ENCODE results near the gene KLHL33.

The KLHL33 gene

DNA sequence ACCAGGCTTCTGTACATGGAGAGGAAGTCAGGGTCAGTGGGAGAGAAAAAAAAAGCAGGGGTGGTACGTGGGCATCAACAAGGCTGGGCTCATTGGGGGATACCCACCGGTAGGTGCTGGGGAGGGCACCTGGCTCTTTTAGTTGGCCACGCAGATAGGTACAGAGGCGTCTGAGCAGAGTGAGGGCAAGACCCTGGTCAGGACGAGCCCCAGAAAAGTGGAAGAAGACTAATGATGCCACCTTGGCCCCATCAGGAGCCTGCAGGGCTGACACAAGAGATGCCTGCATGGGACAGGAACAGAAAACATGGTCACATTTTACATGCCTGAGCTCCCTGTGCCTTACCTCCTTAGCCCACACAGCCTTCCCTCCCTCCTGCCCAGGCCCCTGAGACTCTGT is 52.3 kb downstream of the KLHL33 start:
- Histone ChIP-seq H4K12ac (ENCODE audit: low read depth, low read length) (no peak overlapping the region), H3K4me1 (ENCODE audit: control insufficient read depth in 1 of 2, insufficient read depth in 2 of 2, low read length in 2 of 2) (no peaks in the 10 kb centered on the region), H3K4me3 (ENCODE audit: low read depth, low read length) (no peak overlapping the region), H3K9me3 (ENCODE audit: insufficient read depth, low read depth, low read length) (peaks cover 2% of the 10 kb centered on the region), H3K18ac (ENCODE audit: low read length) (no peak overlapping the region), H3K4me2 (ENCODE audit: low read length) (no peak overlapping the region), H3K36me3 (ENCODE audit: control insufficient read depth in 1 of 2, insufficient read depth in 2 of 2, low read length in 2 of 2) (peaks cover 74 to 82% of the 10 kb centered on the region in 2 experiments), H2AFZ (ENCODE audit: insufficient read depth, low read length, poor library complexity) (no peak overlapping the region), H4K8ac (ENCODE audit: low read depth, low read length) (no peak overlapping the region), H3K14ac (ENCODE audit: low read length) (no peak overlapping the region), H2AK5ac (ENCODE audit: low read length) (no peak overlapping the region), H2BK5ac (ENCODE audit: low read depth, low read length, poor library complexity) (no peak overlapping the region), H3K79me2 (ENCODE audit: control insufficient read depth, insufficient read depth, low read length, poor library complexity) (no peaks in the 10 kb centered on the region), H3K27ac (ENCODE audit: low read depth, low read length) (no peak overlapping the region), H3K4ac (ENCODE audit: low read depth, low read length) (no peak overlapping the region), H2BK120ac (ENCODE audit: insufficient read depth, low read length, poor library complexity) (no peak overlapping the region), H2BK12ac (ENCODE audit: low read length) (no peak overlapping the region), H3K9ac (ENCODE audit: low read length) (no peak overlapping the region), H3K23ac (ENCODE audit: low read length) (no peak overlapping the region), H3K79me1 (ENCODE audit: low read length) (no peaks in the 10 kb centered on the region), H3K27me3 (ENCODE audit: insufficient read depth, low read length) (no peaks in the 10 kb centered on the region), H4K91ac (ENCODE audit: low read depth, low read length) (no peak overlapping the region)
- no peak for DNase-seq
- WGBS (ENCODE audit: extremely low coverage, insufficient coverage, insufficient read length), result no CpG with 5 or more reads among the region's 5 CpGs

DNA sequence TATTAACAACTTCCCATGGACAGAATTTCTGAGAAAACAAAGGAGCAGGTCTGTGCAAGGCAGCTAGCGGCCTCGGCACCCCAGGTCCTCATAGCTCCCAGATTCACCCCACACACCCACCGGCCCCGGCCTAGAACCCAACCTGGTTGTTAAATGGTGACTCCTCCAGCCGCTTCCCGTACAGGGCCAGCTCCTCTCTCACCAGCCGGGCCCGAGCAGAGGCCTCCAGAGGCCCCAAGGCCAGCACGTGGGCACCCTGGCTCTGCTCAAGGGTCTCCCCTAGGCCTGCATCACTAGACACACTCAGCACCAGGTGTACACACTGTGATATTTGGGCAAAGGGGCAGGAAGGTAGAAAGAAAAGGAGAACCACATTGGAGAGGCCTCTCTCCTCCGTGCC is 52.9 kb downstream of the KLHL33 start:
- no peak overlapping the region for H3K4ac ChIP-seq (ENCODE audit: low read depth, low read length)
- no CpG with 5 or more reads among the region's 10 CpGs for WGBS (ENCODE audit: extremely low coverage, insufficient coverage, insufficient read length)

DNA sequence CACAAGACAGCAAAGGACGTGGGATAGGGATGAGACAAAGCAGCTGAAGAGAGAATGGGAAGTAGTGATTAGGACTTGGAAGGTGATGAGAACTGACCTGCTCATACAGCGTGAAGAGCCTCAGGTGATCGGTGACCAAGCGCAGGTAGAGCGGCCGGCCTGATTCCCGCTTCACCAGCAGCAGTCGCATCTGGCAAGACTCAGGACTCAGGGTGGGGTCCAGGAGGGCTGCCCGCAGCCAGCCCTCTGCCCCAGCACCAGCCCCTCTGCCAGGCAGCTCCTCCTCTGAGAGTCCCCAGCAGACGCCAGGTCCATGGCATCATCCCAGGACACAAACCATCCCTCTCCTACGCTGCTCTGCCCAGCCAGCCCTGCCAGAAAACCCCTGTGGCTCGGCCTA is 53.4 kb downstream of the KLHL33 start:
- H3K4ac ChIP-seq (ENCODE audit: low read depth, low read length), result no peak overlapping the region
- H3K36me3 ChIP-seq (ENCODE audit: control insufficient read depth in 1 of 2, insufficient read depth in 2 of 2, low read length in 2 of 2), result peaks cover 78 to 85% of the 10 kb centered on the region in 2 experiments
- H4K91ac ChIP-seq (ENCODE audit: low read depth, low read length), result no peak overlapping the region
- no peak overlapping the region for H2AK5ac ChIP-seq (ENCODE audit: low read length)
- WGBS (ENCODE audit: extremely low coverage, insufficient coverage, insufficient read length), result 100% methylated on average over 1 of the region's 12 CpGs
- H3K4me3 ChIP-seq (ENCODE audit: low read depth, low read length), result no peak overlapping the region
- no peak overlapping the region for H3K23ac ChIP-seq (ENCODE audit: low read length)
- H3K14ac ChIP-seq (ENCODE audit: low read length), result no peak overlapping the region
- H3K18ac ChIP-seq (ENCODE audit: low read length), result no peak overlapping the region
- no peak overlapping the region for H2BK120ac ChIP-seq (ENCODE audit: insufficient read depth, low read length, poor library complexity)
- no peak overlapping the region for H3K9ac ChIP-seq (ENCODE audit: low read length)
- no peak overlapping the region for H4K12ac ChIP-seq (ENCODE audit: low read depth, low read length)
- H4K8ac ChIP-seq (ENCODE audit: low read depth, low read length), result no peak overlapping the region
- H2BK12ac ChIP-seq (ENCODE audit: low read length), result no peak overlapping the region
- DNase-seq, result no peak
- no peak overlapping the region for H2AFZ ChIP-seq (ENCODE audit: insufficient read depth, low read length, poor library complexity)
- H3K4me1 ChIP-seq (ENCODE audit: control insufficient read depth in 1 of 2, insufficient read depth in 2 of 2, low read length in 2 of 2), result no peaks in the 10 kb centered on the region
- H3K27me3 ChIP-seq (ENCODE audit: insufficient read depth, low read length), result no peaks in the 10 kb centered on the region
- H3K4me2 ChIP-seq (ENCODE audit: low read length), result no peak overlapping the region
- H3K27ac ChIP-seq (ENCODE audit: low read depth, low read length), result no peak overlapping the region
- H3K79me2 ChIP-seq (ENCODE audit: control insufficient read depth, insufficient read depth, low read length, poor library complexity), result no peaks in the 10 kb centered on the region
- H3K79me1 ChIP-seq (ENCODE audit: low read length), result no peaks in the 10 kb centered on the region
- no peak overlapping the region for H2BK5ac ChIP-seq (ENCODE audit: low read depth, low read length, poor library complexity)
- peaks cover 2% of the 10 kb centered on the region for H3K9me3 ChIP-seq (ENCODE audit: insufficient read depth, low read depth, low read length)

More for the DNA sequence above, 52.9 kb downstream of the KLHL33 start:
- Histone ChIP-seq H2BK5ac (ENCODE audit: low read depth, low read length, poor library complexity) (no peak overlapping the region), H3K79me2 (ENCODE audit: control insufficient read depth, insufficient read depth, low read length, poor library complexity) (no peaks in the 10 kb centered on the region), H2AFZ (ENCODE audit: insufficient read depth, low read length, poor library complexity) (no peak overlapping the region), H3K23ac (ENCODE audit: low read length) (no peak overlapping the region), H2BK12ac (ENCODE audit: low read length) (no peak overlapping the region), H4K12ac (ENCODE audit: low read depth, low read length) (no peak overlapping the region), H3K27ac (ENCODE audit: low read depth, low read length) (no peak overlapping the region), H2AK5ac (ENCODE audit: low read length) (no peak overlapping the region), H3K36me3 (ENCODE audit: control insufficient read depth in 1 of 2, insufficient read depth in 2 of 2, low read length in 2 of 2) (peaks cover 78 to 85% of the 10 kb centered on the region in 2 experiments), H4K8ac (ENCODE audit: low read depth, low read length) (no peak overlapping the region), H3K4me1 (ENCODE audit: control insufficient read depth in 1 of 2, insufficient read depth in 2 of 2, low read length in 2 of 2) (no peaks in the 10 kb centered on the region), H3K14ac (ENCODE audit: low read length) (no peak overlapping the region), H3K27me3 (ENCODE audit: insufficient read depth, low read length) (no peaks in the 10 kb centered on the region), H4K91ac (ENCODE audit: low read depth, low read length) (no peak overlapping the region), H3K79me1 (ENCODE audit: low read length) (no peaks in the 10 kb centered on the region), H3K4me2 (ENCODE audit: low read length) (no peak overlapping the region), H3K9ac (ENCODE audit: low read length) (no peak overlapping the region), H3K4me3 (ENCODE audit: low read depth, low read length) (no peak overlapping the region), H3K18ac (ENCODE audit: low read length) (no peak overlapping the region), H2BK120ac (ENCODE audit: insufficient read depth, low read length, poor library complexity) (no peak overlapping the region), H3K9me3 (ENCODE audit: insufficient read depth, low read depth, low read length) (peaks cover 2% of the 10 kb centered on the region)
- no peak for DNase-seq

DNA sequence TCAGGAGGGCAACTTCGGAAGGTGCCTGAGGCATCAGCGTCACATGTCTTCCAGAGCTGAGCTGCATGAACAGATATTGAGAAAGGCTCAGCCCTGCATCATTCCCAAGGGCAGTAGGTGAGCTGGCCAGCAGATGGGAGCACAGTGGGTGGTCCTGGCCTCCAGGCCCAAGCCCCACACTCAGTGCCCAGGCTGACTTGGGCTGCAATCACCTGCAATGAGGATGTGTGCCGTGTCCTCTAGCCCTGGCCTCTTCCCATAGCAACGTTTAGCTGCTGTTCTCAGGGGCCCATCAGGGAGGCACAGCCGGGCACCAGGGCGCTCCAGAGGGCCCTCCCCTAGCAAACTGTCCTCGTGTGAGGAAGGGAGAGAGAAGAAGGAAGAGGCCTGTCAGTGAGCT is 54.6 kb downstream of the KLHL33 start:
- H3K79me2 ChIP-seq (ENCODE audit: control insufficient read depth, insufficient read depth, low read length, poor library complexity), result no peaks in the 10 kb centered on the region
- H3K14ac ChIP-seq (ENCODE audit: low read length), result no peak overlapping the region
- no peak overlapping the region for H3K4me2 ChIP-seq (ENCODE audit: low read length)
- H3K9ac ChIP-seq (ENCODE audit: low read length), result no peak overlapping the region
- H2BK5ac ChIP-seq (ENCODE audit: low read depth, low read length, poor library complexity), result no peak overlapping the region
- no peaks in the 10 kb centered on the region for H3K4me1 ChIP-seq (ENCODE audit: control insufficient read depth in 1 of 2, insufficient read depth in 2 of 2, low read length in 2 of 2)
- no peak overlapping the region for H3K18ac ChIP-seq (ENCODE audit: low read length)
- no peak overlapping the region for H4K12ac ChIP-seq (ENCODE audit: low read depth, low read length)
- no peak overlapping the region for H2BK120ac ChIP-seq (ENCODE audit: insufficient read depth, low read length, poor library complexity)
- H3K23ac ChIP-seq (ENCODE audit: low read length), result no peak overlapping the region
- no peak overlapping the region for H2AFZ ChIP-seq (ENCODE audit: insufficient read depth, low read length, poor library complexity)
- WGBS (ENCODE audit: extremely low coverage, insufficient coverage, insufficient read length), result no CpG with 5 or more reads among the region's 7 CpGs
- peaks cover 2% of the 10 kb centered on the region for H3K9me3 ChIP-seq (ENCODE audit: insufficient read depth, low read depth, low read length)
- no peak overlapping the region for H3K27ac ChIP-seq (ENCODE audit: low read depth, low read length)
- no peak overlapping the region for H4K8ac ChIP-seq (ENCODE audit: low read depth, low read length)
- H3K36me3 ChIP-seq (ENCODE audit: control insufficient read depth in 1 of 2, insufficient read depth in 2 of 2, low read length in 2 of 2), result peaks cover 78 to 88% of the 10 kb centered on the region in 2 experiments
- DNase-seq, result no peak
- no peak overlapping the region for H2BK12ac ChIP-seq (ENCODE audit: low read length)
- H3K27me3 ChIP-seq (ENCODE audit: insufficient read depth, low read length), result no peaks in the 10 kb centered on the region
- no peaks in the 10 kb centered on the region for H3K79me1 ChIP-seq (ENCODE audit: low read length)
- no peak overlapping the region for H2AK5ac ChIP-seq (ENCODE audit: low read length)
- no peak overlapping the region for H3K4ac ChIP-seq (ENCODE audit: low read depth, low read length)
- no peak overlapping the region for H4K91ac ChIP-seq (ENCODE audit: low read depth, low read length)
- H3K4me3 ChIP-seq (ENCODE audit: low read depth, low read length), result no peak overlapping the region

Data from trophoblast cell (in vitro differentiated cells and primary cell).